ENCODE measurements around the gene CUZD1.

- TF ChIP-seq CTCF (IDR thresholded peaks at IDR 0.05) (no peak), ZFX (IDR thresholded peaks at IDR 0.05; ENCODE audit: borderline replicate concordance) (no peak)
Observed at GRCh38 chr10:122821808-122822207, 23.8 kb downstream of the CUZD1 start.
